Astrocyte (in vitro differentiated cells and primary cell): ENCODE results near the gene ISX.

ENCODE experiments used
- EZH2 ChIP-seq: IDR thresholded peaks from 2 replicates; pipeline ENCODE4 v1.6.1; 2012; ENCODE audit warnings: mild to moderate bottlenecking, low read length, inconsistent platforms; ENCODE audit not compliant: insufficient read depth
- TF ChIP-seq, protein P1 (sequence below): IDR thresholded peaks from 2 replicates; pipeline ENCODE4 v1.5.1; 2011; ENCODE audit warnings: low read depth, mild to moderate bottlenecking, inconsistent platforms, low read length, moderate library complexity; ENCODE audit not compliant: insufficient read depth

DNA sequence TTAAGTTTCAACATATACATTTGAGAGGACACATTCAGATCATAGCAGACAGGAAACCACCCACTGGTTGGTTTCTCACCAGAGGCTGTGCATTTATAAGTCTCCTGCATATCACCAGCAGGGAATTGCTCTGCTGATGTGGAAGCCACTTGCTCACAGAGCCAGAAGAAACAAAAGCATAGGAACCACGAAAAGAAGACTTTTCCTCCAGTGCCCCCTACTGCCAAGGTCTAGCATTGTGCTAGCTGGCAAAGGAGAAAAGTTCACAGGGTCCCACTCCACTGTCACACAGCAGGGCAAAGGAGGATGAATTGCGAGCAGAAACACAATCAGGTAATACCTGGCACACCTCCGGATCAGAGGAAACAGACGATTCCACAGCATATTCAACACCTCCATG lies 28.9 kb upstream of the ISX start:
- TF ChIP-seq, protein P1, sequence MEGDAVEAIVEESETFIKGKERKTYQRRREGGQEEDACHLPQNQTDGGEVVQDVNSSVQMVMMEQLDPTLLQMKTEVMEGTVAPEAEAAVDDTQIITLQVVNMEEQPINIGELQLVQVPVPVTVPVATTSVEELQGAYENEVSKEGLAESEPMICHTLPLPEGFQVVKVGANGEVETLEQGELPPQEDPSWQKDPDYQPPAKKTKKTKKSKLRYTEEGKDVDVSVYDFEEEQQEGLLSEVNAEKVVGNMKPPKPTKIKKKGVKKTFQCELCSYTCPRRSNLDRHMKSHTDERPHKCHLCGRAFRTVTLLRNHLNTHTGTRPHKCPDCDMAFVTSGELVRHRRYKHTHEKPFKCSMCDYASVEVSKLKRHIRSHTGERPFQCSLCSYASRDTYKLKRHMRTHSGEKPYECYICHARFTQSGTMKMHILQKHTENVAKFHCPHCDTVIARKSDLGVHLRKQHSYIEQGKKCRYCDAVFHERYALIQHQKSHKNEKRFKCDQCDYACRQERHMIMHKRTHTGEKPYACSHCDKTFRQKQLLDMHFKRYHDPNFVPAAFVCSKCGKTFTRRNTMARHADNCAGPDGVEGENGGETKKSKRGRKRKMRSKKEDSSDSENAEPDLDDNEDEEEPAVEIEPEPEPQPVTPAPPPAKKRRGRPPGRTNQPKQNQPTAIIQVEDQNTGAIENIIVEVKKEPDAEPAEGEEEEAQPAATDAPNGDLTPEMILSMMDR = no peak
- TF ChIP-seq EZH2 = no peak
